Lung (tissue), 12 donors: ENCODE measurements around the gene NUP188. TPM values are rescaled to one million over a fixed set of nuclear protein-coding genes. Genes with fewer than 3 reads are reported as not detected.

Experiments used
- ATAC-seq: fragments of 200-7000 bp; cut with Tn5 transposase; one replicate; pipeline ENCODE4 v1.9.1; 2020; ENCODE audit warnings: moderate number of reproducible peaks; ENCODE audit not compliant: insufficient read depth, low FRiP score
- DNase-seq, 3 donors: peaks; one replicate each; pipeline ENCODE4 v3.0.0-alpha.2; 2013 to 2017
- H3K27ac ChIP-seq, 2 donors: one replicate each; pipeline ENCODE4 v1.5.1; 2013; ENCODE audit warnings: mild to moderate bottlenecking in 2 of 2, moderate library complexity in 2 of 2, control low read depth in 1 of 2, inconsistent platforms in 1 of 2, low read depth in 1 of 2, low read length in 1 of 2
- H3K27me3 ChIP-seq, 3 donors: one replicate each; pipeline ENCODE4 v1.5.1; 2013; ENCODE audit warnings: low read length in 2 of 3; ENCODE audit not compliant: control insufficient read depth in 3 of 3, insufficient read depth in 3 of 3
- H3K36me3 ChIP-seq, 4 donors: one replicate each; pipeline ENCODE4 v1.5.1; 2013; ENCODE audit warnings: low read length in 4 of 4, mild to moderate bottlenecking in 1 of 4, moderate library complexity in 1 of 4; ENCODE audit not compliant: control insufficient read depth in 4 of 4, insufficient read depth in 4 of 4
- H3K4me1 ChIP-seq, 5 donors: one replicate each; pipeline ENCODE4 v1.5.1; 2013; ENCODE audit warnings: low read length in 5 of 5, mild to moderate bottlenecking in 2 of 5, moderate library complexity in 1 of 5; ENCODE audit not compliant: control insufficient read depth in 5 of 5, insufficient read depth in 5 of 5
- H3K4me3 ChIP-seq: one replicate; pipeline ENCODE4 v1.5.1; 2013; ENCODE audit warnings: mild to moderate bottlenecking, control low read depth, moderate library complexity
- H3K9ac ChIP-seq, 2 donors: one replicate each; pipeline ENCODE4 v1.5.1; 2013; ENCODE audit warnings: low read length in 2 of 2, control low read depth in 1 of 2; ENCODE audit not compliant: insufficient read depth in 1 of 2
- H3K9me3 ChIP-seq, 4 donors: one replicate each; pipeline ENCODE4 v1.5.1; 2013; ENCODE audit warnings: low read length in 3 of 4, mild to moderate bottlenecking in 1 of 4, moderate library complexity in 1 of 4; ENCODE audit not compliant: control insufficient read depth in 4 of 4, insufficient read depth in 3 of 4
- WGBS, 2 donors: extraction: QIAGEN DNeasy Blood & Tissue Kit; methylation state at CpG; one replicate each; pipeline ENCODE4 v1.1.7; 2013; 5-methylcytosine and 5-hydroxymethylcytosine counted together
- polyA plus RNA-seq, 2 donors: library from polyadenylated mRNA; stranded (reverse); fragments of 200-250 nt; gene quantifications; one replicate each; pipeline ENCODE4 v1.2.1, GENCODE V29; 2013
- total RNA-seq, 2 donors: library from RNA; depleted of rRNA in 1 of 2; stranded (reverse); fragments of >200 nt in 1 of 2; gene quantifications; one replicate each; pipeline ENCODE4 v1.2.1, GENCODE V29; 2014 to 2021
- TF ChIP-seq, protein P1 (sequence below): IDR thresholded peaks from 2 replicates; pipeline ENCODE4 v1.5.1; 2012; ENCODE audit warnings: mild to moderate bottlenecking; ENCODE audit errors: control extremely low read depth, extremely low read depth
- donor health status: control.
- donor health status: control.
- donor health status: Bipolar disorder and iron deficiency.
- donor health status: healthy.
- donor health status: DM: yes; HTN: yes; CAD: no.

The NUP188 gene
- total and polyA plus RNA-seq, 4 donors, result 17.0 to 48.5 (median 32.1) TPM

DNA sequence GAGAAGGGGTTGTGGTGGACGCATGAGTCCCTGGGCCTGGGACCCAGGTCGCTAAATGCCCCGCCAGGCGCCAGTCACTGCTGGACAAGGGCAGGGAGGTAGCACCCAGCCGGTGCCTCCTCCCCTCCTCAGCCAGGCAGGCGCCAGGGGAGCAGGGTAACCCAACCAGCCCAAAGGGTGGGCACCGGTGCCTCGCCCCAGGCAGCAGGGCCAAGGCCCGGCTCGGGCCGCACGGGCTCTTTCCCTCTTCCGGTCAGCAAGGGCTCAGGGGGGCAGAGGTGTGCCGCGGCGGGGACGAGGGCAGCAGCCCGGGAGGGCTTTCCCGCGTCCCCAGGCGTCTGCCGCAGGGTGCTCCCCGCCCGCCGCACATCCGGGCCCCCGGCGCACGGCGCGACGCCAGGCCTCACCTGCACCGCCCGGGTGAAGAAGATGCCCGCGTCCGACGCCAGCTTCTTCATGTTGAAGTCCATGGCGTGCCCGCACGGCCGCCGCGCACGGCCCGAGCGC lies 80.2 kb downstream of the NUP188 start:
- ATAC-seq (peak; percentile 1), DNase-seq (peak in 2 of 3 donors; percentile 28 to 32)
- H3K36me3 ChIP-seq, result no peaks in the 10 kb centered on the region
- H3K27me3 ChIP-seq, result no peaks in the 10 kb centered on the region
- peaks cover 0 to 13% (median 5%) of the 10 kb centered on the region in 5 donors for H3K4me1 ChIP-seq
- no peaks in the 10 kb centered on the region for H3K9me3 ChIP-seq
- H3K4me3 ChIP-seq, result peak overlapping the region; percentile 41
- peak overlapping the region in 1 of 2 donors; percentile 34 for H3K9ac ChIP-seq
- TF ChIP-seq, protein P1, sequence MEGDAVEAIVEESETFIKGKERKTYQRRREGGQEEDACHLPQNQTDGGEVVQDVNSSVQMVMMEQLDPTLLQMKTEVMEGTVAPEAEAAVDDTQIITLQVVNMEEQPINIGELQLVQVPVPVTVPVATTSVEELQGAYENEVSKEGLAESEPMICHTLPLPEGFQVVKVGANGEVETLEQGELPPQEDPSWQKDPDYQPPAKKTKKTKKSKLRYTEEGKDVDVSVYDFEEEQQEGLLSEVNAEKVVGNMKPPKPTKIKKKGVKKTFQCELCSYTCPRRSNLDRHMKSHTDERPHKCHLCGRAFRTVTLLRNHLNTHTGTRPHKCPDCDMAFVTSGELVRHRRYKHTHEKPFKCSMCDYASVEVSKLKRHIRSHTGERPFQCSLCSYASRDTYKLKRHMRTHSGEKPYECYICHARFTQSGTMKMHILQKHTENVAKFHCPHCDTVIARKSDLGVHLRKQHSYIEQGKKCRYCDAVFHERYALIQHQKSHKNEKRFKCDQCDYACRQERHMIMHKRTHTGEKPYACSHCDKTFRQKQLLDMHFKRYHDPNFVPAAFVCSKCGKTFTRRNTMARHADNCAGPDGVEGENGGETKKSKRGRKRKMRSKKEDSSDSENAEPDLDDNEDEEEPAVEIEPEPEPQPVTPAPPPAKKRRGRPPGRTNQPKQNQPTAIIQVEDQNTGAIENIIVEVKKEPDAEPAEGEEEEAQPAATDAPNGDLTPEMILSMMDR, result no peak
- H3K27ac ChIP-seq, result peak overlapping the region in 1 of 2 donors; percentile 63
- WGBS, 2 donors, result 2 to 4% methylated on average over 47 of the region's 47 CpGs

DNA sequence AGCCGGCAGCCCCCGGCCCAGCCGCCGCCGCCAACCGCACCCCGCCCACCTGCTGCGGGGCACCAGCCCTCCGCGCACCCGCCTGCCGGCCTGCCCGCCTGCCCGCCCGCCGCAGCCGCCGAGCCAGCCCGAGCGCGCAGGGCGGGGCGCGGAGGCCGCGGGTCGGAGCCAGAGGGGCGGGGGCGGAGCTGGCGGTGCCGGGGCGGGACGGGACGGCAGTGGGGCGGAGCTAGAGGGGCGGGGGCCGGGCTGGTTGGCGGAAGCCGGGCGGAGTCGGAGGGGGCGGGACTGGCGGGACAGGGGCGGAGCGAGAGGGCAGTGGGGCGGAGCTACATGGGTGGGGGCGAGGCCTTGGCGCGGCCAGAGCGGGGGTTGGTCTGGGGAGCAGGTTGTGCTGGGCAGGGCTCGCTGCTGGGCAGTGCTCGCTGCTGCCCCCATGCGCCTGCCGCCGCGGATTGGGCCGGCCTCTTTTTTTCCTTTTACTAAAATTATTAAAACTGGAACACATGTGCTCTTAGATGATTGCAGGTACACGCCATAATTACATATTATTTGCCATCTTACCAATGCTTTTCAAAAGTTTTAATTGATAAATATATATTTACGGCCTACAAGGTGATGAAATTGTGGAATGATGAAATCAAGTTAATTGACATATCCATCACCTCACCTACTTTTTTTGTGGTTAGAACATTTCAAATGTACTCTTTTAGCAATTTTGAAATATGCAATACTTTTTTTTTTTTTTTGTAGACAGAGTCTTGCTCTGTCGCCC lies 80.9 kb downstream of the NUP188 start, which contains the start of gene SH3GLB2:
Gene SH3GLB2 (minus strand): TSS at position 140 of the 775 bp plus-strand sequence. CDS start 177 bp downstream, outside the sequence.
- H3K36me3 ChIP-seq, result no peaks in the 10 kb centered on the region
- DNase-seq (peak; percentile 95 to 99 (median 98)), ATAC-seq (peak; percentile 99)
- H3K9ac ChIP-seq, result peak within 1 kb of the TSS in 1 of 2 donors; percentile 34
- no peaks in the 10 kb centered on the region for H3K9me3 ChIP-seq
- peak within 1 kb of the TSS; percentile 41 for H3K4me3 ChIP-seq
- peaks cover 0 to 13% (median 5%) of the 10 kb centered on the region in 5 donors for H3K4me1 ChIP-seq
- TF ChIP-seq, protein P1, result peak; percentile 64
- WGBS, 2 donors, result 1 to 2% methylated on average over 29 to 60 of the region's 60 CpGs
- no peaks in the 10 kb centered on the region for H3K27me3 ChIP-seq
- H3K27ac ChIP-seq, result peak within 1 kb of the TSS in 1 of 2 donors; percentile 63

DNA sequence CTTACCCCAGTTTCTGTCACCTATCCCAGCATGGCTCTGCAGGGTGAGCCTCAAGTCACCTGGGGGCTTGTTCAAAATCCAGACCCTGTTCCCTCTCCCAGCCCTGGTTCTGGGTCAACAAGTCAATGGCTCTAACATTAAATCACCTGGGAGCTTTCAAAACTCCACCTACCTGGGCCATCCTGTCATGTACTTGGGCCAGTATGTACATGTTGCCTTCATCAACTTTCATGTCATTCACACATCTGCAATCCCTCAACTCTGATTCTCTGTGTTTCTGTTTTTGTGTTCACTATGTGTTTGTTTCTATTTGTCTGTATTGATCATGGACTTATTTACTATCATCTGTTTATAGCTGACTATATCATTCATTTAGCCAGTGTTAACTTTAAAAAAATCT lies 82.7 kb downstream of the NUP188 start:
- no peak overlapping the region for H3K27ac ChIP-seq
- no peaks in the 10 kb centered on the region for H3K9me3 ChIP-seq
- H3K4me1 ChIP-seq, result peaks cover 0 to 13% (median 5%) of the 10 kb centered on the region in 5 donors
- no peak overlapping the region for H3K4me3 ChIP-seq
- ATAC-seq (no peak), DNase-seq (no peak)
- H3K27me3 ChIP-seq, result no peaks in the 10 kb centered on the region
- TF ChIP-seq, protein P1, result no peak
- H3K9ac ChIP-seq, result no peak overlapping the region
- no peaks in the 10 kb centered on the region for H3K36me3 ChIP-seq
